GM12878 (cell line): ENCODE results near the gene DUSP10. TPM values are rescaled to one million over a fixed set of nuclear protein-coding genes. Genes with fewer than 3 reads are reported as not detected.
A peak's percentile ranks its signal among the peaks of the same experiment; 100 is the strongest.

Experiments used
- ATF7 ChIP-seq: fragments of 450-650 bp; IDR thresholded peaks from 2 replicates; pipeline ENCODE4 v1.6.1; 2016; ENCODE audit warnings: low read depth, mild to moderate bottlenecking
- BCL11A ChIP-seq: IDR thresholded peaks from 2 replicates; pipeline ENCODE4 v1.6.1; 2011; ENCODE audit warnings: low read depth, low read length
- CHD1 ChIP-seq: IDR thresholded peaks from 2 replicates; pipeline ENCODE4 v1.6.1; 2012; ENCODE audit warnings: low read depth, low read length, improper control_type of control experiment
- CHD4 ChIP-seq: fragments of 200-600 bp; sonication (generic); IDR thresholded peaks from 2 replicates; pipeline ENCODE4 v1.6.1; 2016; ENCODE audit warnings: mild to moderate bottlenecking
- FOXK2 ChIP-seq: fragments of 450-650 bp; IDR thresholded peaks from 2 replicates; pipeline ENCODE4 v1.6.1; 2017; ENCODE audit warnings: mild to moderate bottlenecking, moderate library complexity
- GABPA ChIP-seq: IDR thresholded peaks from 2 replicates; pipeline ENCODE4 v1.6.1; 2014; ENCODE audit warnings: antibody characterized with exemption, low read depth, mild to moderate bottlenecking, inconsistent platforms
- HSF1 ChIP-seq: fragments of 150-350 bp; IDR thresholded peaks from 2 replicates; pipeline ENCODE4 v1.6.1; 2014; ENCODE audit warnings: mild to moderate bottlenecking, low read depth, low read length
- JUNB ChIP-seq: IDR thresholded peaks from 2 replicates; pipeline ENCODE4 v1.6.1; 2016; ENCODE audit warnings: antibody characterized with exemption, mild to moderate bottlenecking
- JUND ChIP-seq: IDR thresholded peaks from 2 replicates; pipeline ENCODE4 v1.6.1; 2012; ENCODE audit warnings: low read depth, mild to moderate bottlenecking, low read length, improper control_type of control experiment, moderate library complexity
- KLF5 ChIP-seq: fragments of 450-650 bp; IDR thresholded peaks from 2 replicates; pipeline ENCODE4 v1.6.1; 2014; ENCODE audit warnings: mild to moderate bottlenecking; ENCODE audit not compliant: partially characterized antibody
- MYB ChIP-seq: fragments of 150-350 bp; IDR thresholded peaks from 2 replicates; pipeline ENCODE4 v1.6.1; 2014; ENCODE audit warnings: mild to moderate bottlenecking, low read depth, low read length, borderline replicate concordance
- MYC ChIP-seq: IDR thresholded peaks from 2 replicates; pipeline ENCODE4 v1.6.1; 2011; ENCODE audit warnings: mild to moderate bottlenecking, low read length, moderate library complexity, inconsistent platforms; ENCODE audit not compliant: insufficient read depth, insufficient replicate concordance, insufficient read length, severe bottlenecking
- NRF1 ChIP-seq: conservative IDR thresholded peaks from 2 replicates; pipeline ENCODE4 v1.6.1; 2011; ENCODE audit warnings: mild to moderate bottlenecking, low read depth, low read length, improper control_type of control experiment
- PBX3 ChIP-seq: IDR thresholded peaks from 2 replicates; pipeline ENCODE4 v1.6.1; 2011; ENCODE audit warnings: mild to moderate bottlenecking, low read depth, low read length, moderate library complexity; ENCODE audit not compliant: insufficient replicate concordance
- PRDM15 ChIP-seq: fragments of 450-650 bp; formaldehyde crosslinking; IDR thresholded peaks from 2 replicates; pipeline ENCODE4 v1.4.0; 2020; ENCODE audit warnings: mild to moderate bottlenecking, moderate library complexity
- RFX5 ChIP-seq: IDR thresholded peaks from 2 replicates; pipeline ENCODE4 v1.6.1; 2011; ENCODE audit warnings: low read depth, low read length, improper control_type of control experiment
- SIX5 ChIP-seq: IDR thresholded peaks from 2 replicates; pipeline ENCODE4 v1.6.1; 2011; ENCODE audit warnings: mild to moderate bottlenecking, low read depth, low read length, moderate library complexity; ENCODE audit not compliant: severe bottlenecking
- SKIL ChIP-seq: fragments of 450-650 bp; IDR thresholded peaks from 2 replicates; pipeline ENCODE4 v1.6.1; 2017; ENCODE audit warnings: mild to moderate bottlenecking, low read depth, inconsistent platforms; ENCODE audit not compliant: poor library complexity, severe bottlenecking
- SUZ12 ChIP-seq: fragments of 200-600 bp; sonication (generic); IDR thresholded peaks from one replicate; pipeline ENCODE4 v1.6.1; 2018; ENCODE audit warnings: antibody characterized with exemption, mild to moderate bottlenecking; ENCODE audit not compliant: unreplicated experiment
- ZBTB4 ChIP-seq: fragments of 450-650 bp; formaldehyde crosslinking; IDR thresholded peaks from 2 replicates; pipeline ENCODE4 v1.4.0; 2022; ENCODE audit warnings: mild to moderate bottlenecking, moderate library complexity
- polyA plus RNA-seq, 11 experiments: library from polyadenylated mRNA; depleted of rRNA in 4 of 11; unstranded in 6 of 11; stranded (reverse) in 5 of 11; fragments of >200 nt; fragmentation: Nextera tagmentation in 4 of 11; fragmentation: Illumina TruSeq in 1 of 11; extraction: Ambion mirVana in 4 of 11; extraction: Trizol in 1 of 11; gene quantifications; 1 replicate in 1 of 11; 2 replicates in 10 of 11; pipeline versions ENCODE4 v1.2.1 to v1.2.3, GENCODE V29; 2011 to 2016; ENCODE audit warnings: inconsistent platforms in 2 of 11, missing spikeins in 2 of 11, low read depth in 1 of 11
- total RNA-seq, 4 experiments: library from RNA; depleted of rRNA in 3 of 4; stranded (reverse); fragments of >200 nt in 3 of 4; fragmentation: Illumina TruSeq in 1 of 4; extraction: Trizol in 1 of 4; gene quantifications; 2 replicates each; pipeline versions ENCODE4 v1.2.1 to v1.2.3, GENCODE V29; 2013 to 2021

DUSP10 gene
- total and polyA plus RNA-seq, 10 of the 15 experiments (the other 5 are each of a cell fraction or from before 2014, with no cell fraction given): 20.3 to 38.4 (median 27.8) TPM

- TF ChIP-seq CHD1: no peak
- TF ChIP-seq JUND: no peak
- no peak for TF ChIP-seq SKIL
- TF ChIP-seq ATF7: peak; percentile 99
- no peak for TF ChIP-seq PRDM15
- no peak for TF ChIP-seq ZBTB4
- peak; percentile 41; the same call in 1 of the 2 replicates for TF ChIP-seq BCL11A
- TF ChIP-seq SIX5: no peak
- no peak for TF ChIP-seq NRF1
- TF ChIP-seq GABPA: no peak
- TF ChIP-seq PBX3: no peak
- no peak for TF ChIP-seq MYC
- no peak for TF ChIP-seq KLF5
- TF ChIP-seq FOXK2: no peak
- no peak for TF ChIP-seq RFX5
- no peak for TF ChIP-seq SUZ12
- TF ChIP-seq HSF1: no peak
- TF ChIP-seq CHD4: no peak
- peak; percentile 74 for TF ChIP-seq JUNB
- TF ChIP-seq MYB: no peak
Observed at GRCh38 chr1:221708987-221709386, 32.9 kb downstream of the DUSP10 start (continued).
